VCaP (cell line): Measurements from ENCODE around the gene FHIT.

ENCODE experiments used
- H3K27ac ChIP-seq: fragments of 450-650 bp; 2 replicates; pipeline ENCODE4 v1.5.1; 2017
- TF ChIP-seq, protein P1 (sequence below): fragments of 450-650 bp; conservative IDR thresholded peaks from 2 replicates; pipeline ENCODE4 v1.5.1; 2017; ENCODE audit warnings: mild to moderate bottlenecking, moderate library complexity

Gene FHIT

DNA sequence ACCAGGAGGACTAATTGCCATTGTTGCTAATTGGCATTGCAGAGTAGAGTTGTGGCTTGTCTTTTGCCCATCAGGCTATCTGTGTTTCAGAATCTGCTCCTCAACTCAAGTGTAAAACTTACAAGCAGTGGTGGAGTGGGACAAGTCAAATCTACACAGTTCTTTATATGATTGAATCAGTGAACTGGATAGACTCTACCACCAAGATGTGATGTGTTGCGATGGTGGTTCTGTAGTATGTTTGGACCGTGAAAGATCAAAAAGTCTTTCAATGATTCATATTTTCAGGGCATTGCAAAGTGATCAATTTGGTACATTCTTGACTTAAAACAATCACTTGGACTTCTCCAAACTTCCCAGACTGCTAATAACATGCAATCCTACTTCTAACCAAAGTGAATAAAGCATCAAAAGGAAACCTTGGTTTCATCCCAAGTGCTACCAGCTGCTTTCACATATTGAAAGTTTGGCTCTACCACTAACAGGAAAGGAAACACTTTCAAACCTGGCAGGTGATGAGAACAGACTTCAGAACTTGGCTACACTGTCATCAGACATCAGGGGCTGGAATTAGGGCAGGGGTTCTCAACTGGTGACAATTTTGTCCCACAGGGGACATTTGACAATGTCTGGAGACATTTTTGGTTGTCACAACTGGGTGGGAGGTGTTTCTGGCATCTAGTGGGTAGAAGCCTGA lies 1356.7 kb downstream of the FHIT start:
- H3K27ac ChIP-seq = no peak overlapping the region
- TF ChIP-seq, protein P1, sequence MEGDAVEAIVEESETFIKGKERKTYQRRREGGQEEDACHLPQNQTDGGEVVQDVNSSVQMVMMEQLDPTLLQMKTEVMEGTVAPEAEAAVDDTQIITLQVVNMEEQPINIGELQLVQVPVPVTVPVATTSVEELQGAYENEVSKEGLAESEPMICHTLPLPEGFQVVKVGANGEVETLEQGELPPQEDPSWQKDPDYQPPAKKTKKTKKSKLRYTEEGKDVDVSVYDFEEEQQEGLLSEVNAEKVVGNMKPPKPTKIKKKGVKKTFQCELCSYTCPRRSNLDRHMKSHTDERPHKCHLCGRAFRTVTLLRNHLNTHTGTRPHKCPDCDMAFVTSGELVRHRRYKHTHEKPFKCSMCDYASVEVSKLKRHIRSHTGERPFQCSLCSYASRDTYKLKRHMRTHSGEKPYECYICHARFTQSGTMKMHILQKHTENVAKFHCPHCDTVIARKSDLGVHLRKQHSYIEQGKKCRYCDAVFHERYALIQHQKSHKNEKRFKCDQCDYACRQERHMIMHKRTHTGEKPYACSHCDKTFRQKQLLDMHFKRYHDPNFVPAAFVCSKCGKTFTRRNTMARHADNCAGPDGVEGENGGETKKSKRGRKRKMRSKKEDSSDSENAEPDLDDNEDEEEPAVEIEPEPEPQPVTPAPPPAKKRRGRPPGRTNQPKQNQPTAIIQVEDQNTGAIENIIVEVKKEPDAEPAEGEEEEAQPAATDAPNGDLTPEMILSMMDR = no peak

- TF ChIP-seq, protein P1 = no peak
- H3K27ac ChIP-seq = no peak overlapping the region
Measured at GRCh38 chr3:59890639-59891038, 1360.6 kb downstream of the FHIT start.

- H3K27ac ChIP-seq = no peak overlapping the region
- TF ChIP-seq, protein P1 = no peak
Measured at GRCh38 chr3:59886790-59887189, 1364.5 kb downstream of the FHIT start.

- TF ChIP-seq, protein P1 = no peak
- no peak overlapping the region for H3K27ac ChIP-seq
Measured at GRCh38 chr3:59885899-59886400, 1365.3 kb downstream of the FHIT start.

DNA sequence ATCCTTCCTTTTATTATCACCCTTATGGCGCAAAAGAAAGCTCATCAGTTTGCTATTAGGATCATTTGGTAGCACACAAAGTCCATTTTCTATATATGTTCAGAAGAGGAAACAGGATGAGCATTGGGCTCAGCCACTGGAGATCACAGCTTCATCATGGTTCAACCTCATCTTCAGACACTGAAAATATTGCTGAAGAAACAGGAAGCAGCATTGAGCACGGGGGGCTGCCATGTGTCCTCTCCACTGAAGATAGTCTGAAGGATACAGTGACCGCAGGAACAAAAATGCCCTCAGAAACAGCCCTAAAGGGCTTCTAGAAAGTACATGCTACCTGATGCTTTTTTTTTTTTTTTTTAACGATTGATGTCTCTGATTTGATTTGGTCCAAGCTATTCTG lies 1366.2 kb downstream of the FHIT start:
- TF ChIP-seq, protein P1 = no peak

GRCh38 chr3:59884409-59884808 lies 1366.8 kb downstream of the FHIT start:
- TF ChIP-seq, protein P1 = no peak
- no peak overlapping the region for H3K27ac ChIP-seq

More for the DNA sequence above, 1366.2 kb downstream of the FHIT start:
- H3K27ac ChIP-seq = no peak overlapping the region

DNA sequence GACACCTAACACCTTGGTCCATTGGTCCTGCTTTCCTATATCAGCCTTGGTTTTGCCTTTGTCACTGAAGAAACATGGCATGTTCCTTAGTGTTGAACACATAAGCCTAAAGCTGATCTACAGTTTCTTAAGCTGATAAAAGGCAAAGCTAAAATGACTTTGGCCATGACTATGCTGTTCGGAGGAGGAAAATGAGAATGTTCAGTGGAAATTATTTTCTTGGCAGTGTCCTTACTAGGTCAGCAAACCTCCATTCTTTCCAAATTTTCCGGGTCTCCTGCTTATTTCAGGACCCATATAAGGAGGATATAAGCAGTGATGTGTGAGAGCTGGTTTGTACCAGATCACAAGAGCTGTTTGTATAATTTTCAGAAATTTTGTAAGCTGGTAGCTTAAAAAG lies 1368.5 kb downstream of the FHIT start:
- no peak overlapping the region for H3K27ac ChIP-seq
- TF ChIP-seq, protein P1 = no peak
